TTC549 (cell line): ENCODE data around the gene FOXF1.

ENCODE experiments used
- FAIRE-seq: peaks from 2 replicates; lab custom pipeline; 2012; peaks lifted over from hg19 to GRCh38; lab: Jason Lieb, UNC

The FOXF1 gene

DNA sequence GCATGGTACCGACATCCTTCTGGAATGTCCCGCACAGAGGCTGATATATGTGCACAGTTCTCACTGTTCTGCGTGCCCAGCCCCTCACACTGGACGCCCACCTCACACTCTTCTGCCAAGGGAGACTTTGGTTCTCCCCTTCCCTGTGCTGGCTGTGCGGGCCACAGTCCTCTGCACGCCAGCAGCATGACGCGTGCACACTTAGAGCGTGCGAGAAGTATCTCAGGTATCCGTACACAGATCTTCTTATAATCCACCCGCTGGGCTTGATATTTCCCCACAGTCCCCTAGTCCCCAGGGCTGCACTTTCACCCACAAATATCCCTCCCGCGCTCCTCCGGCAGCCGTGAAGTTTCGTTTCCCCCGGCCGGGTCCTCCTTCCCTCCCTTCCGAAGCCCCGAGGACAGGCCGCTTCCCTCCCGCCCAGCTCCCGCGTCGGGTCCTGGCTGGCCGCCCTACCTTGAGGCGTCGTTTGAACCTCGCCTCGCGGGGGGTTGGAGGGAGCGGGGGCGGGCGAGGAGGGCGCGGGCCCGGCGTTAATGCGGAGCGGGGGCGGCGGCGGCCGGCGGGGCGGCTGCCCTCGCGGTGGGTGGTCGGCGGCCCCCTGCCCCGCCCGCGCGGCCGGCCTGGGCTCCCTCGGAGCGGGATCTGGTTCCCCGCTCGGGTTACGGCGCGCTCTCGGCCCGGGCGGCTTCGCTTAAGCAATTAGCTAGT, 5.0 kb upstream of the FOXF1 start:
- no peak for FAIRE-seq

- FAIRE-seq = no peak
Measured at GRCh38 chr16:86505899-86506864, 4.1 kb upstream of the FOXF1 start.

GRCh38 chr16:86507173-86508027, 2.9 kb upstream of the FOXF1 start:
- FAIRE-seq = no peak

GRCh38 chr16:86508028-86508946, 2.0 kb upstream of the FOXF1 start:
- no peak for FAIRE-seq

DNA sequence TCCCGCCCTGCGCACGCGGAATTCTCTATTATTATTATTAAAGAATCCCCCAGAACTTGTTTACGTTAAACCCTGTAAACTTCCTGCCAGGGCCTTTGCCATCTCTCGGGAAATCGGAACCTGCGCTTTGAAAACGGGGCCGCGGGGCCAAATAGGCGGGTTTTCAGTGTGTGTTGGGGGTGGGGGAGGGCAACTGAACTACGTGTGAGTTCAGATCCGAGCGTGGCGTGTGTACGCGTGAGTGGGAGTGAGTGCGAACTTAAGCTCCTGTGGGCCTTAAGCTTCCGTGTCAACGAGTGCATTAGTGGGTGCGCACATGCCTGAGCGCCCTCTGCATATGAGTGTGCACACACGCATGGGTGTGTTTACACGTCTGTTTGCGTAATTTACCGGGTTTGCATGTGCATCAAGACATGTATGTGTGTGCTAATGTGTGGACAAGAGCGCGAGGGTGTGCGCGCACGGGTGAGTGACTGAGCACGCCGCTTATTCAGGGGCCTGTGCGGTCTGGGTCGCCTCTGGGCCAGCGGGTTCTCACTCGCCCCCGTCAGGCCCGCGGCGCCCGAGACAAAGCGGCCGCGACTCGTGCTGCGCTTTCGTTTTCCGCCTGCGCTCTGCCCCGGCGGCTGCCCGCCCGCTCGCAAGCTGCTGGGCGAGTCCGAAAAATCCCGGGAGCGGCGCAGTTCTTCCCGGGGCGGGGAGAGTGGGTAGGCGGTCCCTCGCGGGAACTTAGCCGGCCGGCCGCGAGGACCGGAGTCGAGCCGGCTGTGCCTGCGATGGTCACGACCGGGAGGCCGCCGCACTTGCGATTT, 1.2 kb upstream of the FOXF1 start:
- peak; percentile 32 for FAIRE-seq

DNA sequence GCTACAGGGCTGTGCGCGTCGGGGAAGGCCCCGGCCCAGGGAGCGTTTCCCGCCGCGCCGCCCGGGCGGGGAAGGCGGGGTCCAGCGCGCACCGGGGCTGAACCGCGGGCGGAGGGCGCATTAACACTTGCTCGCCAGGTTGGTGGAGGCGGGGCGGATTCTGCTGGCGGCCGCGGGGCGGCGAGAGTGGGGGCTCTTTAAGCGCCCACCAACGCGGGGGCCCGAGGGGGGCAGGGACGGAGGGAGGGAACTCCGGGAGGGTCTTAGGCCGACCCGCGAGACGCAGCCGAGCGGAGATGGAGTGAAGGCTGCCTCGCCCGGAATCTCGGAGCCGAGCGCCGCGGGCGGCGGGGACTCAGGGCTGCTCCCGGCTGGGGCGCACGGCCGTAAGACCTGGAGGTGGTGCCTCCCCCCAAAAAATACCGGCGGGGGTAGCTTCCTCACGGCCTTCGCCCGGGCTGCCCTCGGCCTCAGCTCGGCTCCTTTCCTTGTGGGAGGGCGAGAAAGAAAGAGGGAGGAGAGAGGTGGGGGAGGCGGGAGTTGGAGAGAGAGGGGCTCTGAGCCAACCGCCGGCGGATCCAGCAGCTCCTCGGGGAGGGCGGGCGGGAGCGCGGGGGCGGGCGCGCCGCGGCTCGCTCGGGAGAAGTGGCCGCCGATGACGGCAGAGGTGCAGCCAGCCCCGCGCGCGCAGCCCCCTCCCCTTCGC, 415 bp upstream of the FOXF1 start:
- FAIRE-seq = no peak

DNA sequence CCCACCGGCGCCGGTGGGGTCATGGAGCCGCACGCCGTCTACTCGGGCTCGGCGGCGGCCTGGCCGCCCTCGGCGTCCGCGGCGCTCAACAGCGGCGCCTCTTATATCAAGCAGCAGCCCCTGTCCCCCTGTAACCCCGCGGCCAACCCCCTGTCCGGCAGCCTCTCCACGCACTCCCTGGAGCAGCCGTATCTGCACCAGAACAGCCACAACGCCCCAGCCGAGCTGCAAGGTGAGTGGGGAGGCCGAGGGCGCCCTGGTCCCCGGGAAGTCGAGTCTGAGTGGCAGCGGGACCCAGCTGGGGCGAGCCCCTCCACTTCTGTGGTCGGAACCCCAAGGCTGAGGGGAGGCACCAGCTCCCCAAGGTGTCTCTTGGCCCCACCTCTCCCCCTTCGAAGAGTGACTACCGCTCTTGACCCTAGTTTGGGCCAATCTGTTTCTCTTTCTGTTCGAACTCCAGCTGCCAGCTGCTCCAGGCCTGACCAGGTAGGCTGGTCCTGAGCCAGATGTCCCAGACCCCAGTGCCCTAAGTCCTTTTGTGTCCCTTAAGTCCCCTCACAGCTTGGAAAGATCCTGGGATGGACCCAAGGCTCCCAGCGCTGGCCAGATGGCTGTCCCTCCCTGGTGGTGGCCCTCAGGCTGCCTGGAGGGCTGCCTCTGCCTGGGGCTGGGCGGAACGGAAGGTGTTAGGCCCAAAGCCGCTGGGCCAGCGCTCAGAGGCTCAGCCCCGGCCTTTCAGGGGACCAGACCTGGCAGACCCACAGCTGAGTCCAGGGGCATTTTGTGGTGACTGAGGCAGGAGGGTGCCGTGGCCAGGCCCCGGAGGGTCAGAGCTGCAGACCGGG, 1.2 kb downstream of the FOXF1 start:
- FAIRE-seq = no peak

DNA sequence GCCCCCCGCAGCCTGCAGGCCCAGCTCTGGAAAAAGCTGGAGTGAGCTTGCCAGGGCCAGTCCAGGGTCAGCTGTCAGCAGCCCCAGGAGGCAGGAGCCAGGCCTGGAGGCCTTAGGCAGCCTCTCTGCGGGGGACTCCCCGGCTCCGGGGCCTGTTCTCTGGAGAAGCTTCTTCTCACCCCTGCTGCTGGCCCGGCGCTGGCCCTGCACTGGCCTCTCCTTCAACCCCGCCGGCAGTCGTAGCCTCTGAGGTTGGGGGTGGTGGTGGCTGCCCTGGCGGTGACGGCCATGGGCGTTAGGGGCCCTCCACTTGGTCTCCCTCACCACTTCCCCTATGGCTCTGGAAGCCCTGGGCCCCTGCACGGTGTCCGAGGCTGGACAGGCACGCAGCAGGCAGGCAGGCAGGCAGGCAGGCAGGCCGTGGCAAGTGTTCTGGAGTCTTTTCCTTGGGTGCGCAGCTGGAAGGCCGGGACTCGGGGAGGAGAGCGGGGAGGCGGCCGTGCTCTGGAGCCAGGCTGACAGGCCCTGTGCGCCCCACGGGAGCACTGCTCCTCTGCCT, 2.1 kb downstream of the FOXF1 start:
- FAIRE-seq = no peak

DNA sequence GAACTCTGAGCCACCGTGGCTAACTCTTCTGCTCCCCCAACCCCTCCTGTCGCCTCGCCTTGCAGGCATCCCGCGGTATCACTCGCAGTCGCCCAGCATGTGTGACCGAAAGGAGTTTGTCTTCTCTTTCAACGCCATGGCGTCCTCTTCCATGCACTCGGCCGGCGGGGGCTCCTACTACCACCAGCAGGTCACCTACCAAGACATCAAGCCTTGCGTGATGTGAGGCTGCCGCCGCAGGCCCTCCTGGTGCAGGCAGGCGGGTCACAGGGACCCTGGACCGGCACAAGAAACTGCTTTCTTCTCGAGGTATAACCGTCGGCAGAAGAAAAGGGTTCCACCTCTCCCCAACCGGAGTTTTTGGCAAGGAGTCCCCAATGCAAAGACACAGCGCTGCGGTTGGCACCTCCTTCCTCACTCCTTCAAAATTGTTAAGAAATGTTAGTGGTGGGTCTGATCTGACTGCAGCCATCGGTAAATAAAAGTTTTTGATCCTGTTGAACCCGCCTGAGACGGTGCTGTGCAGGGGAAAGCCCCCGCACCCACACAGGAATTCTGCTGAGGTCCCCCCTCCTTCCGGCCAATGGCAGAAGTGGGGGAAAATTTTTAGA, 2.6 kb downstream of the FOXF1 start:
- no peak for FAIRE-seq

DNA sequence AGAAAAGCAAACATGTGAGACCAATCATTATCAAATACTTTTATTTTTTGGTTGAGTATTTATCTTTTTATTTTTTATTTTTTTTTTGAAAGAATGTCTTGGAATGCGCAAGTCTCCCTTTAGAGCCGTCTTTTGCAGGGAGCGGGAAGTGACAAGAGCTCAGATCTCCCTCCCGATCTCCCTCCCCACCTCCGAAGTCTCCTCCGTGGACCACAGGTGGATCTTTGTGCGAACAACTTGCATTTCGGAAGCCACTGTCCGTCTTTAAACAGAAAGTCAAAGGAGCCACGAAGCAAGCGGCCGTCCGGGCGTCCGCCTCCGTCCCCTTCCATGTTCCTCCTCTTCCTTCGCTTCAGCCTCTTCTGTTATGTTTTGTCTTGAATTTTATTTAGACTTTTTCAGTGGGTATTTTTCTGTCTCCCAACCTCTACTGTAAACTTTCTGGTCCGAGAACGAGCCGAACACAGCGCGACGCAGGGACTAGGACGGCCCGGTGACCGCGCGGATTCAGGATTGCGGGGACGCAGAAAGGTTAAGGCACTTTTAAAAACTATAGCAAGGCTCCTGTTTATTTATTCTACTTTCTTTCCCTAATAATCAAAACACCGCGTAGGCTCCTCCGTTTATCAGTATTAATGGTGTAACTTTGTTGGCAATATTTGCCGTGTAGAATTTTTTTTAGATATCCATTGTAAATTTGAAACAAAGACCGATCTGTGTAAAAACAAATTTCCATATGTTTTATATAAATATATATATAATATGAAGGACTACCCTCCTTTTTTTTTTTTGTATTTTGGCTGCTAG, 3.3 kb downstream of the FOXF1 start:
- FAIRE-seq = no peak

GRCh38 chr16:86514481-86515376, 4.4 kb downstream of the FOXF1 start:
- peak; percentile 26 for FAIRE-seq

DNA sequence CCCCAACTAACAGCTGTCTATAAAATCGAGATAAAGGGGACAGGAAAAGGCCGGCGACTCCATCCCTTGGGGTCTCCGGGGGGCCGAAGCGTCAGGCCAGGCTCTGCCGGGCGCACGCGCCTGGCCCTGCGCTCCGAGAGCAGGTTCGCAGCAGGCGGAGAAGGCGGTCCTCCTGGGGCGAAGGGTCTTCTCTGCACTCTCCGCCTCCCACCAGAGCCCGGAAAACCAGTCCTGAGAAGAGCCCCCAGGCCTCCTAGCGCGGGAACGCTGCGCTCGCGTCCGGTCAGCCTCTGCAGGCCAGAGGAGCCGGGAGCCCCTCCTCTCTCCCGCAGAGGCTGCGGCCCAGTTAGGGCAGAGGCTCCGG, 5.1 kb downstream of the FOXF1 start:
- no peak for FAIRE-seq

DNA sequence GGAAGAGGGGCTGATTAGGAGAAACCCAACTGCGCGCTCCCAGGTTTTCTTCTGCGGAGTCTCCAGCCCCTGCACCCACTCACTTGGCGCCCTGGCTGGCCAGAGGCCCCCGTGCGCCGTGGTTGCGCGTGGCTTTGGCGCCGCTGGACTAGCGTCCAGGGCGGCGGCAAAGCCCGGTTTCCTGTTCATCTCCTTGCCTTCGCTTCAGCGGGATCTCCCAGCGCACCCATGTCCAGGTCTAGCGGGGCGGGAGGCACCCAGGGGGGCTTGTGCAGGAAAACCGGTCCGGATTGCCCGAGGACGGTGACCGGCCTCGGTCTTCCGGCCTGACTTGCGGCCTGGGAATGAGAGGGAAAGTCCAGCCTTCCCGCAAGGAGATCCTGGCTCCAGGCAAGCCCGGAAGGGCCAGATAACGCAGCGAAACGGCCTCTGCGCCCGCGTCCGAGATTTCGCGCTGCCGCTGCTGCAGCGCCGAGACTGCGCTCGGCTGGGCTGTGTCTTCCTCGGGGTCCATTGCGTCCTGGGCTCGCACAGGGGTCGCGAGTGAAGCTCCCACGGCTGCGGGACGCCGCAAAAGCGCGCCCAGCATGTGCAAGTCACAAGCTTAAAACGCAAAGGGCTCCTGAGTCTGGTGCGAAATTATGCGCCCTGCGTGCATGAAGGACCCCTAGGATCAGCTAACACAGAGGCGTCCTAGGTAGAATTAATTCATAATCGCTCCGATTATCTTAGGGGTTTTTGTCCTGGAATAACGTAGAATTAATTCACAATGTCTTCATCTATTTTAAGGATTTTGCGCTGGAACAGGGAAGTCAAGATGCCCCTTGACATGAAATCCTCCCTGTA, 5.7 kb downstream of the FOXF1 start:
- no peak for FAIRE-seq

DNA sequence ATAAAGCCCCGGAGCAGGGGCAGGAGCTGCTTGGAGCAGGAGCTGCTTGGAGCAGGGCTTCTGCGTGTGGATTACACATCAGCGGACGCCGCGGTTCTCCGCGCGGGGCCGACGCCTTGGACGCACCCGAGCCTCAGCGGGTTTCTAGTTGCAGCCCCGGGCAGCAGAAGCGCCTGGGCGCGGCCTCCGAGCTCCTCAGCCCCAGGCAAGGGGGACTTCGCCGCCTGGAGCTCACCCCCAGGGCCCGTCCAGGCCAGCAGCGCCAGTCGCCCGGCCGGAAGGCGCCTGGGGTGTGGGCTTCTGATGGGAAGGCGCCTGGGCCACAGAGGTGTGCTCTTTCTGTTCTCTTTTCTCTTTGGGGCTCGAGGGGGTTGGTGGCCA, 6.3 kb downstream of the FOXF1 start:
- FAIRE-seq = no peak

- FAIRE-seq = no peak
Measured at GRCh38 chr16:86517033-86517432, 6.7 kb downstream of the FOXF1 start.
